ENCODE measurements around the gene COASY.

COASY gene

DNA sequence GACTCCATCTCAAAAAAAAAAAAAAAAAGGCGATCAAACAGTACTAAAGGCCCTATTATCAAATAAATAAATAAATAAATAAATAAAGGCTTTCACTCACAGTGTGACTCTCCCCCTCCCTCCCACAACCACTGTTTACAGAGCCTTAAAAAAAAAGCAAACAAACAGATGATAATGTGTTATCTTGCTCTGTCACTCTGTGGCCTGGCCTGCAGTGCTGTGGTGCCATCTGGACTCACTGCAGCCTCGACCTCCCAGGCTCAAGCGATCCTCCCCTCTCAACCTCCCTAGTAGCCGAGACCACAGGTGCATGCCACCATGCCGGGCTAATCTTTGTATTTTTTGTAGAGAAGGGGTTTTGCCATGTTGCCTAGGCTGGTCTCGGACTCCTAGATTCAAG lies 34.0 kb upstream of the COASY start:
- TF ChIP-seq FOXP2 (optimal IDR thresholded peaks at IDR 0.05; ENCODE audit: borderline replicate concordance, extremely low read depth, extremely low read length, insufficient read depth) = no peak
- no peak for TF ChIP-seq TAF1 (IDR thresholded peaks at IDR 0.05; ENCODE audit: borderline replicate concordance, insufficient read depth, low read length)
- TF ChIP-seq, protein P1, sequence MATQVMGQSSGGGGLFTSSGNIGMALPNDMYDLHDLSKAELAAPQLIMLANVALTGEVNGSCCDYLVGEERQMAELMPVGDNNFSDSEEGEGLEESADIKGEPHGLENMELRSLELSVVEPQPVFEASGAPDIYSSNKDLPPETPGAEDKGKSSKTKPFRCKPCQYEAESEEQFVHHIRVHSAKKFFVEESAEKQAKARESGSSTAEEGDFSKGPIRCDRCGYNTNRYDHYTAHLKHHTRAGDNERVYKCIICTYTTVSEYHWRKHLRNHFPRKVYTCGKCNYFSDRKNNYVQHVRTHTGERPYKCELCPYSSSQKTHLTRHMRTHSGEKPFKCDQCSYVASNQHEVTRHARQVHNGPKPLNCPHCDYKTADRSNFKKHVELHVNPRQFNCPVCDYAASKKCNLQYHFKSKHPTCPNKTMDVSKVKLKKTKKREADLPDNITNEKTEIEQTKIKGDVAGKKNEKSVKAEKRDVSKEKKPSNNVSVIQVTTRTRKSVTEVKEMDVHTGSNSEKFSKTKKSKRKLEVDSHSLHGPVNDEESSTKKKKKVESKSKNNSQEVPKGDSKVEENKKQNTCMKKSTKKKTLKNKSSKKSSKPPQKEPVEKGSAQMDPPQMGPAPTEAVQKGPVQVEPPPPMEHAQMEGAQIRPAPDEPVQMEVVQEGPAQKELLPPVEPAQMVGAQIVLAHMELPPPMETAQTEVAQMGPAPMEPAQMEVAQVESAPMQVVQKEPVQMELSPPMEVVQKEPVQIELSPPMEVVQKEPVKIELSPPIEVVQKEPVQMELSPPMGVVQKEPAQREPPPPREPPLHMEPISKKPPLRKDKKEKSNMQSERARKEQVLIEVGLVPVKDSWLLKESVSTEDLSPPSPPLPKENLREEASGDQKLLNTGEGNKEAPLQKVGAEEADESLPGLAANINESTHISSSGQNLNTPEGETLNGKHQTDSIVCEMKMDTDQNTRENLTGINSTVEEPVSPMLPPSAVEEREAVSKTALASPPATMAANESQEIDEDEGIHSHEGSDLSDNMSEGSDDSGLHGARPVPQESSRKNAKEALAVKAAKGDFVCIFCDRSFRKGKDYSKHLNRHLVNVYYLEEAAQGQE (IDR thresholded peaks at IDR 0.05; ENCODE audit: insufficient read depth in 1 of 2, low read depth in 2 of 2, low read length in 2 of 2) = no peak
- TF ChIP-seq POLR2AphosphoS5 (IDR thresholded peaks at IDR 0.05; ENCODE audit: low read depth, low read length) = no peak
- TF ChIP-seq SIN3A (IDR thresholded peaks at IDR 0.05; ENCODE audit: borderline replicate concordance, insufficient read depth, low read length) = no peak

DNA sequence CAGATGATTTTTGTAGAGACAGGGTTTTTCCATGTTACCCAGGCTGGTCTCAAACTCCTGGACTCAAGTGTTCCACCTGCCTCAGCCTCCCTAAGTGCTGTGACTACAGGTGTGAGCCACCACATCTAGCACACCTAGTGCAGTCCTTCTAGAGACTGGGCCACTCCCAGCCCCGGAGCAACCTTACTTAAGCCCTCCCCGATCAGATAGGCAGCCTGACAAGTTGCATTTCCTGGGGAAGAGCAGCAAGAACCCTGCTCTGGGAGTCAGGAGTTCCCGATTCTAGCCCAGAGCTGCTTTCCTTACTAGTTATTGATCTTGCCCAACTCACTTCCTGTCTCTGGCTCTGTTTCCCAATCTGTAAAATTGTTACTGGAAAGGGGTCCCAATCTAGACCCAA lies 32.9 kb upstream of the COASY start:
- TF ChIP-seq, protein P1 (IDR thresholded peaks at IDR 0.05; ENCODE audit: insufficient read depth in 1 of 2, low read depth in 2 of 2, low read length in 2 of 2) = no peak
- TF ChIP-seq TAF1 (IDR thresholded peaks at IDR 0.05; ENCODE audit: borderline replicate concordance, insufficient read depth, low read length) (no peak), SIN3A (IDR thresholded peaks at IDR 0.05; ENCODE audit: borderline replicate concordance, insufficient read depth, low read length) (no peak), FOXP2 (optimal IDR thresholded peaks at IDR 0.05; ENCODE audit: borderline replicate concordance, extremely low read depth, extremely low read length, insufficient read depth) (no peak), POLR2AphosphoS5 (IDR thresholded peaks at IDR 0.05; ENCODE audit: low read depth, low read length) (no peak)

DNA sequence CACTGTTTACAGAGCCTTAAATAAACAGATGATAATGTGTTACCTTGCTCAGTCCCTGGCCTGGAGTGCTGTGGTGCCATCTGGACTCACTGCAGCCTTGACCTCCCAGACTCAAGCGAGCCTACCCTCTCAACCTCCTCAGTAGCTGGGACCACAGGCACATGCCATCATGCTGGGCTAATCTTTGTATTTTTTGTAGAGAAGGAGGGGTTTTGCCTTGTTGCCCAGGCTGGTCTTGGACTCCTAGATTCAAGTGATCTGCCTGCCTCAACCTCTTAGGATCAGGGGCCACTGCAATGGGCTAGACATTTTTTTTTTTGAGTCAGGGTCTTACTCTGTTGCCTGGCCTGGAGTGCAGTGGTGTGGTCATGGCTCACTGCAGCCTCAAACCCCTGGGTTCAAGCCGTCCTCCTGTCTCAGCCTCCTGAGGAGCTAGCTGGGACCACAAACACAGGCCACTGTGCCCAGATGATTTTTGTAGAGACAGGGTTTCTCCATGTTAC lies 30.9 kb upstream of the COASY start:
- TF ChIP-seq SIN3A (IDR thresholded peaks at IDR 0.05; ENCODE audit: borderline replicate concordance, insufficient read depth, low read length) (no peak), TAF1 (IDR thresholded peaks at IDR 0.05; ENCODE audit: borderline replicate concordance, insufficient read depth, low read length) (no peak), FOXP2 (optimal IDR thresholded peaks at IDR 0.05; ENCODE audit: borderline replicate concordance, extremely low read depth, extremely low read length, insufficient read depth) (no peak), POLR2AphosphoS5 (IDR thresholded peaks at IDR 0.05; ENCODE audit: low read depth, low read length) (no peak)
- TF ChIP-seq, protein P1 (IDR thresholded peaks at IDR 0.05; ENCODE audit: insufficient read depth in 1 of 2, low read depth in 2 of 2, low read length in 2 of 2) = no peak

DNA sequence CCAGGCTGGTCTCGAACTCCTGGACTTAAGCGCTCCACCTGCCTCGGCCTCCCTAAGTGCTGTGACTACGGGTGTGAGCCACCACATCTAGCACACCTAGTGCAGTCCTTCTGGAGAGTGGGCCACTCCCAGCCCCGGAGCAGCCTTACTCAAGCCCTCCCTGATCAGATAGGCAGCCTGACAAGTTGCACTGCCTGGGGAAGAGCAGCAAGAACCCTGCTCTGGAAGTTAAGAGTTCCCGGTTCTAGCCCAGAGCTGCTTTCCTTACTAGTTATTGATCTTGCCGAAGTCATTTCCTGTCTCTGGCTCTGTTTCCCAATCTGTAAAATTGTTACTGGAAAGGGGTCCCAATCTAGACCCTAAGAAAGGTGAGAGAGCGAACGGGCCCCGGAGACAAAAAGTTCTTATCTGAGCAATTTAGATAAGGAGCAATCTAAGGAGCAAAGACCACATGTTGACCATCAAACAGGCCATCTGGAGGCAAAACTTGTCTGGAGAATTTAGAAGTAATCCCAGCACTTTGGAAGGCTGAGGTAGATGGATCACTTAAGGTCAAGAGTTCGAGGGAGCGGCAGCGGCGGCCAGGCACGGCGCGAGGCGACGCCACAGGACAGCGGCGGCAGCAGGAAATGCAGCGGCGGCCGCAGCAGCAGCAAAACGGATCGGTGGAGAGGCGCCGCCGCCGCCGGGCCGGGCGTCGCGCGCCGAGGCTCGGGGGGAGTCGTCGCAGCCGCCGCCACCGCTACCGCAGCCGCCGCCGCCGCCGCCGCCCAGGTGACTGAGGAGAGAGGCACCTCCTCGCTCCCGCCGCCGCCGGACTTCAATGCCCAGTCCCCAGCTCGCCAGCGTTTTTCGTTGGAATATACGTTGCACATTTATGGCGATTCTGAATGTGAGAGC lies 30.2 kb upstream of the COASY start:
- peak; percentile 55 for TF ChIP-seq FOXP2 (optimal IDR thresholded peaks at IDR 0.05; ENCODE audit: borderline replicate concordance, extremely low read depth, extremely low read length, insufficient read depth)
- no peak for TF ChIP-seq SIN3A (IDR thresholded peaks at IDR 0.05; ENCODE audit: borderline replicate concordance, insufficient read depth, low read length)

DNA sequence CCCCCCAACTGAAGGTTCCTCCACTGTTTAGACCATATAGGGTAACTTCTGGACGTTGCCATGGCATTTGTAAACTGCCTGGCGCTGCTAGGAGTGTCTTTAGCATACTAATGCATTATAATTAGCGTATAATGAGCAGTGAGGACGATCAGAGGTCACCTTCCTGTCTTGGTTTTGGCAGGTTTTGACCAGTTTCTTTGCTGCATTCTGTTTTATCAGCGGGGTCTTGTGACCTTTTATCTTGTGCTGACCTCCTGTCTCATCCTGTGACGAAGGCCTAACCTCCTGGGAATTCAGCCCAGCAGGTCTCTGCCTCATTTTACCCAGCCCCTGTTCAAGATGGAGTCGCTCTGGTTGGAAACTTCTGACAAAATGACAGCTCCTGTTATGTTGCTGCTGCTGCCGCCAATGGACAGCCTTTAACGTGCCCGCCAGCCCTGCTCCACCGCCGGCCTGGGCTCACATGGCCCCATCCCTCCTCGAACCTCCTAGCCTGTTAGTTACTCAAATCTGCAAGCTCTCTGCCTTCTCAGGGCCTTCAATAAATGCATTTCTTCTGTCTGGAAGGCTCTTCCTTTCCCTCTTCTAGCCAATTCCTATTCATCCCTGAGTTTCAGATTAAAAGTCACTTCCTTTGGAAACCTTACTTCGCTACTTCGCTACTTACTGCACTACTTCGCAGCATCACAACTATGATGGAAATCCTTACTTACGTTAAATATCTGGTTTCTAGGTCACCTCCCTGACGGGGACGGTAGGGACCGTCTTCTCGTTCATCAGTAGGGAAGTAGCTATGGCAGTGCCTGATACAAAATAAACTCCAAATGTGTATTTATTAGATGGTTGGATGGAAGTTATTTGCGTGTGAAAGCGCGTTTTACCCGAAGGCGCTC lies 26.5 kb upstream of the COASY start:
- TF ChIP-seq, protein P1 (IDR thresholded peaks at IDR 0.05; ENCODE audit: insufficient read depth in 1 of 2, low read depth in 2 of 2, low read length in 2 of 2) = no peak
- TF ChIP-seq FOXP2 (optimal IDR thresholded peaks at IDR 0.05; ENCODE audit: borderline replicate concordance, extremely low read depth, extremely low read length, insufficient read depth) (no peak), SIN3A (IDR thresholded peaks at IDR 0.05; ENCODE audit: borderline replicate concordance, insufficient read depth, low read length) (no peak), POLR2AphosphoS5 (IDR thresholded peaks at IDR 0.05; ENCODE audit: low read depth, low read length) (no peak), TAF1 (IDR thresholded peaks at IDR 0.05; ENCODE audit: borderline replicate concordance, insufficient read depth, low read length) (no peak)

Data from PFSK-1 (cell line).